Neural cell (in vitro differentiated cells): ENCODE measurements around the gene ANKS3. TPM values are rescaled to one million over a fixed set of nuclear protein-coding genes. Genes with fewer than 3 reads are reported as not detected.

Source experiments
- H2AFZ ChIP-seq: fragments of 200-600, 300-800 bp; sonication (generic), shearing (Covaris generic); 2 replicates; pipeline ENCODE4 v1.6.0; 2014; ENCODE audit warnings: low read depth, mild to moderate bottlenecking, antibody characterized with exemption, low read length, moderate library complexity
- H3F3A ChIP-seq: fragments of 200-600 bp; shearing (Covaris generic); 2 replicates; pipeline ENCODE4 v1.6.1; 2016; ENCODE audit warnings: mild to moderate bottlenecking, moderate library complexity, mixed read lengths, antibody characterized with exemption, low read length; ENCODE audit not compliant: insufficient read depth, poor library complexity, severe bottlenecking
- H3K27ac ChIP-seq: fragments of 200-600, 300-800 bp; sonication (generic), shearing (Covaris generic); 2 replicates; pipeline ENCODE4 v1.5.1; 2014; ENCODE audit warnings: mild to moderate bottlenecking, low read length, moderate library complexity
- H3K27me3 ChIP-seq: fragments of 300-800, 200-600 bp; sonication (generic), shearing (Covaris generic); 2 replicates; pipeline ENCODE4 v1.6.0; 2014; ENCODE audit warnings: mild to moderate bottlenecking, low read depth, low read length, moderate library complexity; ENCODE audit not compliant: insufficient read depth
- H3K36me3 ChIP-seq: fragments of 300-800, 200-600 bp; sonication (generic), shearing (Covaris generic); 2 replicates; pipeline ENCODE4 v1.5.1; 2014; ENCODE audit warnings: mild to moderate bottlenecking, antibody characterized with exemption, low read length, moderate library complexity; ENCODE audit not compliant: insufficient read depth
- H3K4me2 ChIP-seq: fragments of 300-800, 200-600 bp; sonication (generic), shearing (Covaris generic); 2 replicates; pipeline ENCODE4 v1.6.0; 2014; ENCODE audit warnings: mild to moderate bottlenecking, low read length
- H3K4me3 ChIP-seq: fragments of 300-800, 200-600 bp; sonication (generic), shearing (Covaris generic); 2 replicates; pipeline ENCODE4 v1.5.1; 2014; ENCODE audit warnings: mild to moderate bottlenecking, low read length, moderate library complexity
- H3K79me2 ChIP-seq: fragments of 200-600 bp; shearing (Covaris generic); replicated peaks from 2 replicates; pipeline ENCODE4 v1.6.0; 2014; ENCODE audit warnings: mild to moderate bottlenecking, low read length, moderate library complexity; ENCODE audit not compliant: insufficient read depth
- H3K9ac ChIP-seq: fragments of 300-800, 200-600 bp; sonication (generic), shearing (Covaris generic); 2 replicates; pipeline ENCODE4 v1.6.1; 2016; ENCODE audit warnings: mild to moderate bottlenecking, low read length, mixed read lengths
- H3K9me2 ChIP-seq: fragments of 200-600 bp; shearing (Covaris generic); 2 replicates; pipeline ENCODE4 v1.6.1; 2016; ENCODE audit warnings: mild to moderate bottlenecking, low read length, mixed read lengths; ENCODE audit not compliant: insufficient read depth
- H3K9me3 ChIP-seq: fragments of 200-600, 300-800 bp; sonication (generic), shearing (Covaris generic); 2 replicates; pipeline ENCODE4 v1.6.1; 2016; ENCODE audit warnings: mild to moderate bottlenecking, mixed run types, low read length, moderate library complexity, mixed read lengths
- H4K20me1 ChIP-seq: fragments of 200-600 bp; shearing (Covaris generic); 2 replicates; pipeline ENCODE4 v1.6.1; 2016; ENCODE audit warnings: mild to moderate bottlenecking, mixed run types; ENCODE audit not compliant: insufficient read depth
- EP300 ChIP-seq: fragments of 450-650 bp; conservative IDR thresholded peaks from 2 replicates; pipeline ENCODE4 v1.6.1; 2014; ENCODE audit warnings: antibody characterized with exemption, mild to moderate bottlenecking, moderate library complexity; ENCODE audit not compliant: poor library complexity, severe bottlenecking
- EZH2 ChIP-seq: fragments of 200-600, 300-800 bp; shearing (Covaris generic), sonication (generic); IDR thresholded peaks from 2 replicates; pipeline ENCODE4 v1.6.1; 2014; ENCODE audit warnings: antibody characterized with exemption, low read length, borderline replicate concordance, mild to moderate bottlenecking; ENCODE audit not compliant: insufficient read depth, poor library complexity, severe bottlenecking
- MXI1 ChIP-seq: fragments of 450-650 bp; conservative IDR thresholded peaks from 2 replicates; pipeline ENCODE4 v1.6.1; 2014; ENCODE audit warnings: antibody characterized with exemption, mild to moderate bottlenecking; ENCODE audit not compliant: poor library complexity, severe bottlenecking
- POLR2AphosphoS5 ChIP-seq: IDR thresholded peaks from 2 replicates; pipeline ENCODE4 v1.6.1; 2012
- RAD21 ChIP-seq: fragments of 450-650 bp; conservative IDR thresholded peaks from 2 replicates; pipeline ENCODE4 v1.6.1; 2014; ENCODE audit warnings: antibody characterized with exemption, mild to moderate bottlenecking, moderate library complexity
- REST ChIP-seq: IDR thresholded peaks from 2 replicates; pipeline ENCODE4 v1.6.1; 2012; ENCODE audit warnings: borderline replicate concordance
- SMC3 ChIP-seq: fragments of 450-650 bp; conservative IDR thresholded peaks from 2 replicates; pipeline ENCODE4 v1.6.1; 2014; ENCODE audit warnings: antibody characterized with exemption, mild to moderate bottlenecking, moderate library complexity; ENCODE audit not compliant: poor library complexity
- TAF1 ChIP-seq: IDR thresholded peaks from 2 replicates; pipeline ENCODE4 v1.6.1; 2012; ENCODE audit warnings: low read depth
- polyA plus RNA-seq: library from polyadenylated mRNA; depleted of rRNA; stranded (reverse); fragments of >200 nt; gene quantifications from 2 replicates; pipeline ENCODE4 v1.2.3, GENCODE V29; 2014
- TF ChIP-seq, protein P1 (sequence below): fragments of 450-650 bp; IDR thresholded peaks from 2 replicates; pipeline ENCODE4 v1.5.1; 2014; ENCODE audit warnings: antibody characterized with exemption, mild to moderate bottlenecking, moderate library complexity; ENCODE audit not compliant: poor library complexity, severe bottlenecking

ANKS3 gene
- polyA plus RNA-seq, 1 donor from 2014 or later: 53.9 TPM

DNA sequence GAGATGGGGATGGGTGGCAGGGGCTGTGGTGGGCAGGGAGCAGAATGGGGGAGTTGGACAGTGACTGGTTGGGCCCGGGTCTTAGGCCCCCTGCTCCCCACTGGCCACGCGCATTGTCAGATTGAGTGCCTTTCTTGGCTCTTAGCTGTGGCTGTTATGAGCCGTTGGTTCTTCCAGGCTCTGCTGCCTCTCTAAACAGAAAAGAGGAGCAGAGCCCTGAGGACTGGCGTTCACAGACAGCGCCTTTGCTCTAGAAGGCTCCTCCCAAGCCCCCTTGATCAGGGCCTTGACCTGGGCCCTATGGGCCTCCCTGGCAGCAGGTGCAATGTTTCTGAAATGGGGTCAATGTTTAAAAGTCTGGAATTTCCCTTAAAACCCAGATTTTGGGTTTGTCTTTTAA lies 55.5 kb downstream of the ANKS3 start:
- no peaks in the 10 kb centered on the region for H4K20me1 ChIP-seq
- H2AFZ ChIP-seq: no peak overlapping the region
- H3K9me3 ChIP-seq: no peaks in the 10 kb centered on the region
- no peak overlapping the region for H3K4me3 ChIP-seq
- TF ChIP-seq, protein P1, sequence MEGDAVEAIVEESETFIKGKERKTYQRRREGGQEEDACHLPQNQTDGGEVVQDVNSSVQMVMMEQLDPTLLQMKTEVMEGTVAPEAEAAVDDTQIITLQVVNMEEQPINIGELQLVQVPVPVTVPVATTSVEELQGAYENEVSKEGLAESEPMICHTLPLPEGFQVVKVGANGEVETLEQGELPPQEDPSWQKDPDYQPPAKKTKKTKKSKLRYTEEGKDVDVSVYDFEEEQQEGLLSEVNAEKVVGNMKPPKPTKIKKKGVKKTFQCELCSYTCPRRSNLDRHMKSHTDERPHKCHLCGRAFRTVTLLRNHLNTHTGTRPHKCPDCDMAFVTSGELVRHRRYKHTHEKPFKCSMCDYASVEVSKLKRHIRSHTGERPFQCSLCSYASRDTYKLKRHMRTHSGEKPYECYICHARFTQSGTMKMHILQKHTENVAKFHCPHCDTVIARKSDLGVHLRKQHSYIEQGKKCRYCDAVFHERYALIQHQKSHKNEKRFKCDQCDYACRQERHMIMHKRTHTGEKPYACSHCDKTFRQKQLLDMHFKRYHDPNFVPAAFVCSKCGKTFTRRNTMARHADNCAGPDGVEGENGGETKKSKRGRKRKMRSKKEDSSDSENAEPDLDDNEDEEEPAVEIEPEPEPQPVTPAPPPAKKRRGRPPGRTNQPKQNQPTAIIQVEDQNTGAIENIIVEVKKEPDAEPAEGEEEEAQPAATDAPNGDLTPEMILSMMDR: no peak
- TF ChIP-seq RAD21 (no peak), POLR2AphosphoS5 (no peak), EZH2 (no peak), REST (no peak), MXI1 (no peak), SMC3 (no peak), TAF1 (no peak), EP300 (no peak)
- no peaks in the 10 kb centered on the region for H3K79me2 ChIP-seq
- H3K27me3 ChIP-seq: no peaks in the 10 kb centered on the region
- no peaks in the 10 kb centered on the region for H3K36me3 ChIP-seq
- no peak overlapping the region for H3K9ac ChIP-seq
- H3F3A ChIP-seq: no peaks in the 10 kb centered on the region
- no peaks in the 10 kb centered on the region for H3K9me2 ChIP-seq
- no peak overlapping the region for H3K27ac ChIP-seq
- no peak overlapping the region for H3K4me2 ChIP-seq

DNA sequence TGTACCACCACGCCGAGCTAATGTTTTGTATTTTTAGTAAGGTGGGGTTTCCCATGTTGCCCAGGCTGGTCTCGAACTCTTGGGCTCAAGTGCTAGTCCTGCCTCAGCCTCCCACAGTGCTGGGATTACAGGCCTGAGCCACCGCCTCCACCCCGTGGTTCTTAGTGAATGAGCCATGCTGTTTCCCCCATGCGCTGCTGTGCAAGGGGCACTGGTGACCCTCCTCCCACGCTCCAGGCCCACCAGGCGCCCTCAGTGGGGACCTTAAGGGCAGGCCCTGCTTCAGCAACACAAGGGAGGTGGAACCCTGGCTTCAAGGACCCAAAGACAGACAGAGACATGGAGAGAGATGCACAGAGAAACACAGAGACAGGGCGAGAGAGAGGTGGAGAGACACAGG lies 56.1 kb downstream of the ANKS3 start:
- Histone ChIP-seq H3K27ac (no peak overlapping the region), H3K36me3 (no peaks in the 10 kb centered on the region), H3K9ac (no peak overlapping the region)

More for the DNA sequence above, 56.1 kb downstream of the ANKS3 start:
- Histone ChIP-seq H3K79me2 (no peaks in the 10 kb centered on the region), H3K4me2 (no peak overlapping the region), H2AFZ (no peak overlapping the region), H3F3A (no peaks in the 10 kb centered on the region), H3K9me2 (no peaks in the 10 kb centered on the region), H3K27me3 (no peaks in the 10 kb centered on the region), H3K4me3 (no peak overlapping the region), H3K9me3 (no peaks in the 10 kb centered on the region), H4K20me1 (no peaks in the 10 kb centered on the region)
- TF ChIP-seq MXI1 (no peak), SMC3 (no peak), EP300 (no peak), REST (no peak), RAD21 (no peak), TAF1 (no peak), EZH2 (no peak)
- TF ChIP-seq, protein P1: no peak
